ENCODE results near the gene IGSF21. TPM values are rescaled to one million over a fixed set of nuclear protein-coding genes. Genes with fewer than 3 reads are reported as not detected.

IGSF21 gene
- total RNA-seq, 2 donors from 2014 or later: not detected

- Mint-ChIP-seq H3K27ac (no peak overlapping the region), H3K4me1 (ENCODE audit: low read depth) (no peaks in the 10 kb centered on the region), H3K4me3 (no peak overlapping the region), H3K9me3 (peaks cover 2% of the 10 kb centered on the region in 2 donors), H3K27me3 (ENCODE audit: low read depth) (peaks cover 6% of the 10 kb centered on the region), H3K36me3 (ENCODE audit: insufficient read depth in 2 of 2) (peaks cover 0 to 3% of the 10 kb centered on the region in 2 donors)
- ATAC-seq (replicated peaks in 1 of 2): no peak
- DNase-seq: no peak
These were observed 202.1 kb downstream of the IGSF21 start for GRCh38 chr1:18309552-18310155.

- Mint-ChIP-seq H3K36me3 (ENCODE audit: insufficient read depth in 2 of 2) (peaks cover 0 to 3% of the 10 kb centered on the region in 2 donors), H3K27ac (no peak overlapping the region), H3K9me3 (peaks cover 2% of the 10 kb centered on the region in 2 donors), H3K27me3 (ENCODE audit: low read depth) (peaks cover 11% of the 10 kb centered on the region), H3K4me3 (no peak overlapping the region), H3K4me1 (ENCODE audit: low read depth) (no peaks in the 10 kb centered on the region)
- ATAC-seq (replicated peaks in 1 of 2) (no peak), DNase-seq (no peak)
These were observed 205.4 kb downstream of the IGSF21 start for GRCh38 chr1:18312961-18313360.

- Mint-ChIP-seq H3K9me3 (peaks cover 2 to 3% of the 10 kb centered on the region in 2 donors), H3K27me3 (ENCODE audit: low read depth) (peaks cover 11% of the 10 kb centered on the region), H3K4me3 (no peak overlapping the region), H3K36me3 (ENCODE audit: insufficient read depth in 2 of 2) (peaks cover 0 to 3% of the 10 kb centered on the region in 2 donors), H3K4me1 (ENCODE audit: low read depth) (no peaks in the 10 kb centered on the region), H3K27ac (no peak overlapping the region)
- no peak for DNase-seq
- ATAC-seq (replicated peaks in 1 of 2): no peak
These were observed 205.9 kb downstream of the IGSF21 start for GRCh38 chr1:18313523-18313922.

- H3K27me3 Mint-ChIP-seq (ENCODE audit: low read depth): peaks cover 11% of the 10 kb centered on the region
- H3K4me1 Mint-ChIP-seq (ENCODE audit: low read depth): no peaks in the 10 kb centered on the region
- no peak overlapping the region for H3K27ac Mint-ChIP-seq
- no peak for ATAC-seq (replicated peaks in 1 of 2)
- H3K36me3 Mint-ChIP-seq (ENCODE audit: insufficient read depth in 2 of 2): peaks cover 0 to 3% of the 10 kb centered on the region in 2 donors
- H3K9me3 Mint-ChIP-seq: peaks cover 2 to 4% of the 10 kb centered on the region in 2 donors
- H3K4me3 Mint-ChIP-seq: no peak overlapping the region
- no peak for DNase-seq
These were observed 206.8 kb downstream of the IGSF21 start for GRCh38 chr1:18314399-18314798.

GRCh38 chr1:18315449-18315848 lies 207.9 kb downstream of the IGSF21 start:
- no peak for ATAC-seq (replicated peaks in 1 of 2)
- no peak overlapping the region for H3K27ac Mint-ChIP-seq
- no peak for DNase-seq
- H3K9me3 Mint-ChIP-seq: peaks cover 2 to 4% of the 10 kb centered on the region in 2 donors
- H3K36me3 Mint-ChIP-seq (ENCODE audit: insufficient read depth in 2 of 2): peaks cover 0 to 3% of the 10 kb centered on the region in 2 donors
- peaks cover 11% of the 10 kb centered on the region for H3K27me3 Mint-ChIP-seq (ENCODE audit: low read depth)
- no peak overlapping the region for H3K4me3 Mint-ChIP-seq
- H3K4me1 Mint-ChIP-seq (ENCODE audit: low read depth): no peaks in the 10 kb centered on the region

- H3K27me3 Mint-ChIP-seq (ENCODE audit: low read depth): peaks cover 11% of the 10 kb centered on the region
- H3K4me3 Mint-ChIP-seq: no peak overlapping the region
- no peaks in the 10 kb centered on the region for H3K4me1 Mint-ChIP-seq (ENCODE audit: low read depth)
- H3K36me3 Mint-ChIP-seq (ENCODE audit: insufficient read depth in 2 of 2): peaks cover 0 to 3% of the 10 kb centered on the region in 2 donors
- ATAC-seq (replicated peaks in 1 of 2): no peak
- H3K9me3 Mint-ChIP-seq: peaks cover 2 to 4% of the 10 kb centered on the region in 2 donors
- H3K27ac Mint-ChIP-seq: no peak overlapping the region
- no peak for DNase-seq
These were observed 209.2 kb downstream of the IGSF21 start for GRCh38 chr1:18316764-18317163.

GRCh38 chr1:18319099-18319498 lies 211.5 kb downstream of the IGSF21 start:
- Mint-ChIP-seq H3K4me1 (ENCODE audit: low read depth) (no peaks in the 10 kb centered on the region), H3K27me3 (ENCODE audit: low read depth) (peaks cover 6% of the 10 kb centered on the region), H3K27ac (no peak overlapping the region), H3K4me3 (no peak overlapping the region), H3K9me3 (peaks cover 0 to 1% of the 10 kb centered on the region in 2 donors), H3K36me3 (ENCODE audit: insufficient read depth in 2 of 2) (no peaks in the 10 kb centered on the region)
- ATAC-seq (replicated peaks in 1 of 2) (no peak), DNase-seq (no peak)

- Mint-ChIP-seq H3K9me3 (peaks cover 0 to 1% of the 10 kb centered on the region in 2 donors), H3K4me1 (ENCODE audit: low read depth) (no peaks in the 10 kb centered on the region), H3K4me3 (no peak overlapping the region), H3K27ac (no peak overlapping the region), H3K27me3 (ENCODE audit: low read depth) (peaks cover 6% of the 10 kb centered on the region), H3K36me3 (ENCODE audit: insufficient read depth in 2 of 2) (no peaks in the 10 kb centered on the region)
- ATAC-seq (replicated peaks in 1 of 2) (no peak), DNase-seq (no peak)
These were observed 212.5 kb downstream of the IGSF21 start for GRCh38 chr1:18320051-18320450.

- no peaks in the 10 kb centered on the region for H3K4me1 Mint-ChIP-seq (ENCODE audit: low read depth)
- ATAC-seq (replicated peaks in 1 of 2) (no peak), DNase-seq (no peak)
- H3K9me3 Mint-ChIP-seq: peaks cover 0 to 1% of the 10 kb centered on the region in 2 donors
- H3K4me3 Mint-ChIP-seq: no peak overlapping the region
- no peak overlapping the region for H3K27ac Mint-ChIP-seq
- no peaks in the 10 kb centered on the region for H3K36me3 Mint-ChIP-seq (ENCODE audit: insufficient read depth in 2 of 2)
- H3K27me3 Mint-ChIP-seq (ENCODE audit: low read depth): no peaks in the 10 kb centered on the region
These were observed 214.9 kb downstream of the IGSF21 start for GRCh38 chr1:18322368-18323032.

- H3K27ac Mint-ChIP-seq: no peak overlapping the region
- H3K36me3 Mint-ChIP-seq (ENCODE audit: insufficient read depth in 2 of 2): no peaks in the 10 kb centered on the region
- ATAC-seq (replicated peaks in 1 of 2) (no peak), DNase-seq (no peak)
- H3K9me3 Mint-ChIP-seq: peaks cover 0 to 1% of the 10 kb centered on the region in 2 donors
- H3K4me3 Mint-ChIP-seq: no peak overlapping the region
- H3K4me1 Mint-ChIP-seq (ENCODE audit: low read depth): no peaks in the 10 kb centered on the region
- H3K27me3 Mint-ChIP-seq (ENCODE audit: low read depth): no peaks in the 10 kb centered on the region
These were observed 215.7 kb downstream of the IGSF21 start for GRCh38 chr1:18323259-18323658.

- H3K36me3 Mint-ChIP-seq (ENCODE audit: insufficient read depth in 2 of 2): no peaks in the 10 kb centered on the region
- DNase-seq (no peak), ATAC-seq (replicated peaks in 1 of 2) (no peak)
- H3K27me3 Mint-ChIP-seq (ENCODE audit: low read depth): no peaks in the 10 kb centered on the region
- no peaks in the 10 kb centered on the region for H3K9me3 Mint-ChIP-seq
- no peaks in the 10 kb centered on the region for H3K4me1 Mint-ChIP-seq (ENCODE audit: low read depth)
- H3K4me3 Mint-ChIP-seq: no peak overlapping the region
- H3K27ac Mint-ChIP-seq: no peak overlapping the region
These were observed 216.6 kb downstream of the IGSF21 start for GRCh38 chr1:18324246-18324645.

GRCh38 chr1:18325136-18325535 lies 217.5 kb downstream of the IGSF21 start:
- Mint-ChIP-seq H3K9me3 (no peaks in the 10 kb centered on the region), H3K4me1 (ENCODE audit: low read depth) (no peaks in the 10 kb centered on the region), H3K36me3 (ENCODE audit: insufficient read depth in 2 of 2) (no peaks in the 10 kb centered on the region), H3K4me3 (no peak overlapping the region), H3K27ac (no peak overlapping the region), H3K27me3 (ENCODE audit: low read depth) (peaks cover 5% of the 10 kb centered on the region)
- ATAC-seq (replicated peaks in 1 of 2): no peak
- no peak for DNase-seq

GRCh38 chr1:18326211-18326897 lies 218.8 kb downstream of the IGSF21 start:
- DNase-seq (no peak), ATAC-seq (replicated peaks in 1 of 2) (no peak)
- Mint-ChIP-seq H3K9me3 (no peaks in the 10 kb centered on the region), H3K27ac (no peak overlapping the region), H3K4me1 (ENCODE audit: low read depth) (no peaks in the 10 kb centered on the region), H3K4me3 (no peak overlapping the region), H3K27me3 (ENCODE audit: low read depth) (peaks cover 6% of the 10 kb centered on the region), H3K36me3 (ENCODE audit: insufficient read depth in 2 of 2) (no peaks in the 10 kb centered on the region)

Data from activated T-cell treated with anti-CD3 and anti-CD28 coated beads, Interleukin-2, amount 50 U/mL, for 72 hours (primary cell).